HG03571 (cell line): Measurements from ENCODE around the gene CCDC88C.

Experiments used
- ATAC-seq: cut with Tn5 transposase; IDR thresholded peaks from one replicate; pipeline ENCODE4 v1.9.1; 2021; ENCODE audit not compliant: unreplicated experiment

The CCDC88C gene

GRCh38 chr14:91293281-91293680 lies 124.3 kb downstream of the CCDC88C start:
- ATAC-seq: no peak

GRCh38 chr14:91292491-91292890 lies 125.1 kb downstream of the CCDC88C start:
- no peak for ATAC-seq

GRCh38 chr14:91291786-91292405 lies 125.7 kb downstream of the CCDC88C start:
- ATAC-seq: no peak

GRCh38 chr14:91290986-91291385 lies 126.6 kb downstream of the CCDC88C start:
- ATAC-seq: no peak

- no peak for ATAC-seq
Observed at GRCh38 chr14:91289464-91289863, 128.2 kb downstream of the CCDC88C start.

- ATAC-seq: no peak
Observed at GRCh38 chr14:91288876-91289275, 128.7 kb downstream of the CCDC88C start.

- ATAC-seq: no peak
Observed at GRCh38 chr14:91286530-91286937, 131.1 kb downstream of the CCDC88C start.

- ATAC-seq: no peak
Observed at GRCh38 chr14:91284791-91285548, 132.7 kb downstream of the CCDC88C start.

GRCh38 chr14:91284146-91284790 lies 133.4 kb downstream of the CCDC88C start:
- no peak for ATAC-seq

- ATAC-seq: no peak
Observed at GRCh38 chr14:91283666-91284065, 134.0 kb downstream of the CCDC88C start.

GRCh38 chr14:91282954-91283645 lies 134.5 kb downstream of the CCDC88C start:
- ATAC-seq: no peak

- ATAC-seq: no peak
Observed at GRCh38 chr14:91281346-91281745, 136.3 kb downstream of the CCDC88C start.

- no peak for ATAC-seq
Observed at GRCh38 chr14:91280129-91280528, 137.5 kb downstream of the CCDC88C start.

- no peak for ATAC-seq
Observed at GRCh38 chr14:91279354-91279753, 138.3 kb downstream of the CCDC88C start.

GRCh38 chr14:91278383-91278715 lies 139.3 kb downstream of the CCDC88C start:
- no peak for ATAC-seq

GRCh38 chr14:91277546-91278382 lies 139.9 kb downstream of the CCDC88C start:
- ATAC-seq: no peak

GRCh38 chr14:91274796-91275195 lies 142.8 kb downstream of the CCDC88C start:
- no peak for ATAC-seq

GRCh38 chr14:91273885-91274273 lies 143.7 kb downstream of the CCDC88C start:
- ATAC-seq: no peak

- ATAC-seq: no peak
Observed at GRCh38 chr14:91273273-91273884, 144.2 kb downstream of the CCDC88C start.
